Measurements from ENCODE around the gene ZNF586.
"Not testable (repeated sequence)": the region's sequence is repeated elsewhere in the genome, so short reads cannot be mapped to it uniquely, and the experiment has no call there.

DNA sequence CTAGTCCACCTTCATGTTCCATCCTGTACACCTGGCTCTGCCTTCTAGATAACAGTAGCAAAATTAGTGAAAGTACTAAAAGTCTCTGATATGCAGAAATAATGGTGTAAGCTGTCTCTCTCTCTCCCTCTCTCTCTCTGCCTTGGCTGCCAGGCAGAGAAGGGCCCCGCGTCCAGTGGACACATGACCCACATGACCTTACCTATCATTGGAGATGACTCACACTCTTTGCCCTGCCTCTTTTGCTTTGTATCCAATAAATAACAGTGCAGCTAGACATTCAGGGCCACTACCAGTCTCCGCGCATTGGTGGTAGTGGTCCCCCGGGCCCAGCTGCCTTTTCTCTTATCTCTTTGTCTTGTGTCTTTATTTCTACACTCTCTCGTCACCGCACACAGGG is 30.7 kb upstream of the ZNF586 start:
- TF ChIP-seq, protein P1, sequence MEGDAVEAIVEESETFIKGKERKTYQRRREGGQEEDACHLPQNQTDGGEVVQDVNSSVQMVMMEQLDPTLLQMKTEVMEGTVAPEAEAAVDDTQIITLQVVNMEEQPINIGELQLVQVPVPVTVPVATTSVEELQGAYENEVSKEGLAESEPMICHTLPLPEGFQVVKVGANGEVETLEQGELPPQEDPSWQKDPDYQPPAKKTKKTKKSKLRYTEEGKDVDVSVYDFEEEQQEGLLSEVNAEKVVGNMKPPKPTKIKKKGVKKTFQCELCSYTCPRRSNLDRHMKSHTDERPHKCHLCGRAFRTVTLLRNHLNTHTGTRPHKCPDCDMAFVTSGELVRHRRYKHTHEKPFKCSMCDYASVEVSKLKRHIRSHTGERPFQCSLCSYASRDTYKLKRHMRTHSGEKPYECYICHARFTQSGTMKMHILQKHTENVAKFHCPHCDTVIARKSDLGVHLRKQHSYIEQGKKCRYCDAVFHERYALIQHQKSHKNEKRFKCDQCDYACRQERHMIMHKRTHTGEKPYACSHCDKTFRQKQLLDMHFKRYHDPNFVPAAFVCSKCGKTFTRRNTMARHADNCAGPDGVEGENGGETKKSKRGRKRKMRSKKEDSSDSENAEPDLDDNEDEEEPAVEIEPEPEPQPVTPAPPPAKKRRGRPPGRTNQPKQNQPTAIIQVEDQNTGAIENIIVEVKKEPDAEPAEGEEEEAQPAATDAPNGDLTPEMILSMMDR (tag by site-specific recombination; IDR thresholded peaks at IDR 0.05): not testable (repeated sequence)
- not testable (repeated sequence) for TF ChIP-seq ZEB2 (tag by site-specific recombination; IDR thresholded peaks at IDR 0.05)

Measured in HEK293 (cell line).